ENCODE results near the gene FOXD1.
"Not testable (repeated sequence)": the region's sequence is repeated elsewhere in the genome, so short reads cannot be mapped to it uniquely, and the experiment has no call there.

The FOXD1 gene

DNA sequence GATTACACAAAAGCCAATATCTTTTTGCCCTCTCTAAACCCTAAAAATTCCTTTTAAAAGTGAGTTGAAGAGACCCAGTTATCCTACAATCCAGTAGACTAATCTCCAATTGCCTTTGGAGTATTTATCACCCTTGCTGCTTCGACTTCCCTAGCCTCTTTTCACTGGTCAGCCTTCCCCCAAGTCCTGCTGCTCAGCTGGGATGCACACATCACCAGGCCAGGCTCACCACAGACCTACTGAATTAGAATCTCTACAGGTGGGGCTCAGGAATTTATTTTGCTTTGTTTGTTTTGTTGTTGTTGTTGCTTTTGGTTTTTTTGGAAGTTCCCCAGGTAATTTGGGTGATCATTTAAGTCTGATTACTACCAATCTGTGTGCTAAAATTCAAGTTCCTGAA lies 11.6 kb upstream of the FOXD1 start:
- DNase-seq: no peak

DNA sequence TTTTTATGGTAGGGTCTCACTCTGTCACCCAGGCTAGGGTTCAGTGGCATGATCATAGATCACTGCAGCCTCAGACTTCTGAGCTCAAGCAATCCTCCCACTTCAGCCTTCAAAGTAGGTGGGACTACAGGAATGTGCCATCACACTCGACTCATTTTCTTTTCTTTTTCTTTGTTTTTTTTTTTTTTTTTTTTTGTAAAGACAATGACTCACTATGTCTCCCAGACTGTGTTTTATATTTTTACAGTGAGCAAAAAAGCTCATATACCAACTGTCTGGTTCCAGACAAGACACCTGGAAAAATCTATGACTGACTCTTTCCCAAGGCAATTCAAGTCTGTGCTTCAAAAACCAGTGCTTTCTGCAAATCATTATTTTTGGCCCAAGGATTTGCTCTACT lies 10.8 kb upstream of the FOXD1 start:
- DNase-seq: no peak

GRCh38 chr5:73456462-73456861 lies 7.9 kb upstream of the FOXD1 start:
- not testable (repeated sequence) for DNase-seq

DNA sequence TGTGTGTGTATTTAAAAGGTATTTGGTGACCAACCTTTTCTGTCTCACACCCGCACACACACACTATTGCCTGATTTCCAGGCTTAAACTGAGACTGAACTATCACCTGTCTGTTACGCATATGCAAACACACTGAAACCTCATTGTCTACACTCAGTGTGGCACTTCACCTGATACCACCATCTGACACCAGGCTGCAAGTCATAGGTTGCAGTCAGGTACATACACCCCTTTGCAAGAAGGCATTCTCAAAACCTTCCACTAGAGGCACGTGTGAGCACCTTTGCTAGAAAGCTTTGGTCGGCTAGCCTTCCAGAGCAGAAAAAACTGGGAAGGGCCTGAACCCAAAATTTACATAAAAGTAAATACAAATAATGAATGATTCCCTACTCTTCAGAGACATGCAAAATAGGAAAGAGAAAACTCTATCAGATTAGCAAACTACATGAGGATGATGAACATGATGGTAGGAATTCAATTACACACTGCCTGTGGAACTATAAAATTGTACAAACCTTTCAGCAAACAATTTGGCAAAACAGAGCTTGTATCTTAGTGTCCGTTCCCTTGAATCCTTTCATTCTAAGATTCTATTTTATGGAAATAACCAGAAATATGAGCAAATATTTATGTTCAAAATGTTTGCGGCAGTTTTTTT lies 5.9 kb upstream of the FOXD1 start:
- peak; percentile 68 for DNase-seq

GRCh38 chr5:73452215-73452614 lies 3.6 kb upstream of the FOXD1 start:
- no peak for DNase-seq

DNA sequence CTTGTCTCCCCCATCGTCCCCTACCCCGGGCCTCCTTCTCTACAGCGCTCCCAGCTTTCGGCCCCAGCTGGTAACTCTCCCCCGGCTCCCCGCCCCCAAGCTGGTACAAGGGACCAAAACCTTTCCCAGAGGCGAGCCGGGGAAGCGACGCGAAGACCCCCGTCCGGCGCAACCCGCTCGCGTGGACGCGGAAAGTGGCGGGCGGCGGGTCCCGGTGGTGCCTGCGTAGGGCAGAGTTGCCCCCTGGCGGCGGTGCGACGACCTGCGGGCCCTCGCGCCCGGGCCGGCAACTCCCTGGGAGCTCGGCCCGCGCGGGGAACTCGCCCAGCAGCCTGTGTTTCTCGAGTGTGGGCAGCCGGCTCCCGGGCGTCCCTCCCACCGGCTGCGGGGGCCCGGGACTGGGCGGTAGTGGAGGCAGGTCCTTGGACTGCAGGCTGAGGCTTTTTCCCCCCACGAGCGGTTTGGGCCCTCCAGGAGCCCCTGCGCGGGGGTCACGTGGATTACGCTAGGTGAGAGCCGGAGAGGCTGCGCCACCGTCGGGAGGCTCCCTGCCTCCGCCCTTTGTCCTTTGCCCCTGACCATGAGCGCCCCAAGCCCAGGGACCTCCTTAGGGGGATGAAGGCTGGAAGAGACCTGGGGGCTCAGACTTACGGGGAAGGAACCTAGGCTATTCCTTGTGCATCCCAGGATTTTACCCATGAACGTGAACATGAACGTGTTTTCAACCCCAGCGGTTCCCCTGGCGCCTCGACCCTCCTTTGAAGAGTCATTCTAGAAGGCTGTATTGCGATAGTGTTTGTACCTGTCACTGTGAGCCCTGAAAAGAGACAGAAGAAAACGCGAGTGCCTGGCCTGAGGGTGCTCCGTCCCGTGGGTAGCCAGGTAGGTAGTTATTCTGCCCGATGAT lies 2.9 kb upstream of the FOXD1 start:
- no peak for DNase-seq

DNA sequence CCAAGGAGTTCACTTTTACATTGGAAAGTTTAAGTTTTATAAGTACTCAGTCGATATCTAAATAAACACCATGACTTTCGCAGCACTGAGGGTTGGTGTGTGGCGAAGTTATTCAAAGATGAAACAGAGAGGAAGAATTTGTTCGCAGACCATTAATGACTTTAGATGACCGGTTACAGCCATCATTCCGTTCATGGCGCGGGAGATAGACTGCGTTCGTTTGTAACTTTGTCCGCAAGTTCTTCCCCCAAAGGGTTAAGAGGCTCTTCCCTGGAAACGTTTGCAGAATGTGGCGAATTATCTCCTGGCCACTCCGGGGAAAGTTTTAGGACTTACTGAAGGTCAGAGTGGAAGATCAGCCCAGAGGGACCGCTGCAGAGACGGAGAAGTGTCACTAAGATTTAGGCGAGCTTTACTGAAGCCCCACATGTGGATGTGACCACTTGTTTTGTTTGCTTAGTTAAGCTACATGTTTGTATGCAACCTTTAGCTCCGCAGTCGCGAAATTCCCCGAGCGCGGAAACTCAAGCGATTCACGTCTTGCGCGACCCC lies 2.2 kb upstream of the FOXD1 start:
- DNase-seq: no peak

DNA sequence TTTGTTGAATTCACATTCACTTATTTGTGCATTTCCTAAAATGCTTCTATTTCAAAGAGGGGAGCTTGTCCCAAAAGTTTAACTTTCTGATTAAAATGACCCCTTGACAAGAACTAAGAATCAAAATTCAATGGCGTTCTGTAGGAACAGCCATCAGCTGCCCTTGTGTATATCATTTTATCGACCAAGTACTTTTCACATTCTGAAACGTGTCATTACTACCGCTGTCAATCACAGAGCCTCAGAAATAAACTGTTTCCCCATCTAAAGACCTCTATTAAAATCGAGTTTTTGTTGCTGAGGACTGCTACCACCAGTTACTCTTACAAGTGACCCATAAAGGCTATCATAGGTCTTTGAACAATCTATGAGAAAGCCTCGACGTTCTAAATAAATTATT lies 1.6 kb upstream of the FOXD1 start:
- no peak for DNase-seq

DNA sequence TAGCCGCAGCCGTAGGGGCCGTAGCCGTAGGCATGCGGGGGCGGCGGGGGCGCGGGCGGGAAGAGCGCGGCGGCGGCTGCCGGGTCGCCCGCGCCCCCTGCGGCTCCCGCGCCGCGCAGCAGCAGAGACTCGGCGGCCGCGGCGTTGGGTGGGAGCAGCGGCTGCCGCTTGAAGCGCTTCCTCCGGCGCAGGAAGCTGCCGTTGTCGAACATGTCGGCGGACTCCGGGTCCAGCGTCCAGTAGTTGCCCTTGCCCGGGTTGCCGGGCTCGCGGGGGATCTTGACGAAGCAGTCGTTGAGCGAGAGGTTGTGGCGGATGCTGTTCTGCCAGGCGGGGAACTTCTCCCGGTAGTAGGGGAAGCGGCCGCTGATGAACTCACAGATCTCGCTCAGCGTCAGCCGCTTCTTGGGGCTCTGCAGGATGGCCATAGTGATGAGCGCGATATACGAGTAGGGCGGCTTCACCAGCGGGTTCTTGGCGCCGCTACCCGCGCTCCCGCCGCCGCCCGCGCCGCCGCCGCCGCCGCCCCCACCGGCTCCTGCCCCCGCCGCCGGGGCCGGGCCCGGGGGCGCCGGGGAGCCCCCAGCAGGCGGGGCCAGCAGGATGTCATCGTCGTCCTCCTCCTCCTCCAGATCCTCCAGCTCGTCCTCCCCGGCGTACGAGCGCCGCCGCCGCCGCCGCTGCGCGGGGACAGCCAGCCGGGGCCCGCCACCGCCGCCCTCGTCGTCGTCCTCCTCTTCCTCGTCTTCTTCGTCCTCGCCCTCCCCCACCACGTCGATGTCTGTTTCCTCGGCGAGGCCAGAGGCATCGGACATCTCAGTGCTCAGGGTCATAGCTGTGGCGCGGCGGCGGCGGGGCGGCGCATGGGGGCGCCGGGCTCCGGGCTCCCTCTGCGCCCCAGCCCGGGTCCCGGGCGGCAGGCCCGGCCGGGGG lies 781 bp downstream of the FOXD1 start:
- no peak for DNase-seq

DNA sequence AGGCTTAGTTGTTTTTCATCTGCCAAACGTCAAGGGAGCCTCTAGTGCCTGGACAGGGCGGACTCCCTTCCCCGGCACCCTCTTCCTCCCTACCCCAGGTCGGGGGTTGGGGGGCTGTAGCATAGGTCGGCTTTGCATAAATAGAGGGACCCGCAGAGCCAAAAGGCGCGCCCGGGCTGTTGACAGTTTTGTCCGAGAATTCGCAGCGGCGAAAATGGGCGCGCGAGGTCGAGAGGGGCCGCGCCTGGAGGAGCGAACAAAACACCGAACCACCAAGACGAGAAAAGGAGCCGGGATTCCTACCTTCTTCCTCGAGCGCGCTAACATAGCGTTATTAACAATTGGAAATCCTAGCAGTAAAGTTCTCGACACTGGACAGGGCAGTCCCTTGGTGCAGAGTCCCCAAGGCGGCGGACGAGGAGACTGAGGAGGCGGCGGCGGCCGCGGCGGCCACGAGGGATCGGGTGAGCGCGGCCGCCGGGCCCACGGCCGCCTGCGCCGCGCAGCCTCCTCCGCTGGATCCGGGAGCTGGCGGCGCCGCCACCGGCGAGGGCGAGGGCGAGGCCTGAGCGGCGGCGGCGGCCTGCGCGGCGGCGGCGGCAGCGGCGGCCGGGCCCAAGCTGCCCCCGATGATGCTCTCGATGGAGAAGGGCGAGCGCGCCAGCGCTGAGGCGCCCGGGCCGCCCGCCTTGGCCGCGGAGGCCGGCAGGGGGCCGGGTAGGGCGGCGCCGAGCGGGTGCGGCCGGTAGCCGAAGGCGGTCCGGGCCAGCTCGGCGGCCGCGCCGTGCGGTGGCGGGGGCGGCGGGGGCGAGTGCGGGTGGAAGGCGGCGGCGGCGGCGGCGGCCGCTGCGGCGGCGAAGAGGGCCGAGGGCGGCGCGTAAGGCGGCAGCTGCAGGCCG lies 1.7 kb downstream of the FOXD1 start:
- DNase-seq: no peak

DNA sequence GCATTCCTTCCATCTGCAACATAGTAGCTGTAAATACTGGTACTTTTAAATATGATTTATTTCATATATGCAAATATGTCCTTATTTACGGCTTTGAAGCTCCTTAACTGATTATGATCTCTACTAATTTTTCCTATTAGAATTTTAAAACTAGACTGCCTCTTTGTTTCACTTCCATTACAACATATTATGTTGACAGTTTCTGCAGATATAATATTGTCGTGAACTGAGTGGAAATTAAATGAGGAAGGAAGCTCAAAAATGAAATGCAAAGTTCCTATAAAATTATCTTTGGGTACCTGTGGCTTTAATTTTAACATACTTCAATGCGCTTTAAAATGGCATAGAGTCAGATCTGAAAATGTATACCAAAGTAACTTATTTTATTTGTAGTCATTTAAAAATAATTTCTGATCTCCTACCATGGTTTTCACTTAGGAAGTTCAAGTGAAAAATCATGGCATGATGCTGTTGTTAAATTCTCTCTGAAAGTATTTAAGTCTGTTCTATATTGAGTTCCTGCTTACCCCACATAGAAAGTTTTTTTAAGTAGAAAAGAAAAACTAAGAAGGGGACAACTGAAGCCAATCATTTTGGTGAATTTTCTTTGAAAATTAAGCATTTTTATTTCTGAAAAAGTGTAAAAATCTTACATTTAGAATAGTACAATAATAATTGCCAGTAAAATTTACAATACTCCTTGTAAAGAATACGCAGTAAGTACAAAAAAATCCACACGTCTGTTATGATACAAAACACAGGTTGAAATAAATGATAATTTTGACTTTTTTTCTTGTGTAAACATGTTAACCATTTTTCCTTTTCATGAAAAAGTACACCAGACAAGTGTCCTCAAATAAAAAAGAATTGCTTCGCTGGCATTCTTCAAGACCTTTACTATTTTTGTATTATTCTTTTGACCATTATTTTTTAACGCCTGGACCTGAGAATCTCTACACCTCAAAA lies 2.6 kb downstream of the FOXD1 start:
- no peak for DNase-seq

DNA sequence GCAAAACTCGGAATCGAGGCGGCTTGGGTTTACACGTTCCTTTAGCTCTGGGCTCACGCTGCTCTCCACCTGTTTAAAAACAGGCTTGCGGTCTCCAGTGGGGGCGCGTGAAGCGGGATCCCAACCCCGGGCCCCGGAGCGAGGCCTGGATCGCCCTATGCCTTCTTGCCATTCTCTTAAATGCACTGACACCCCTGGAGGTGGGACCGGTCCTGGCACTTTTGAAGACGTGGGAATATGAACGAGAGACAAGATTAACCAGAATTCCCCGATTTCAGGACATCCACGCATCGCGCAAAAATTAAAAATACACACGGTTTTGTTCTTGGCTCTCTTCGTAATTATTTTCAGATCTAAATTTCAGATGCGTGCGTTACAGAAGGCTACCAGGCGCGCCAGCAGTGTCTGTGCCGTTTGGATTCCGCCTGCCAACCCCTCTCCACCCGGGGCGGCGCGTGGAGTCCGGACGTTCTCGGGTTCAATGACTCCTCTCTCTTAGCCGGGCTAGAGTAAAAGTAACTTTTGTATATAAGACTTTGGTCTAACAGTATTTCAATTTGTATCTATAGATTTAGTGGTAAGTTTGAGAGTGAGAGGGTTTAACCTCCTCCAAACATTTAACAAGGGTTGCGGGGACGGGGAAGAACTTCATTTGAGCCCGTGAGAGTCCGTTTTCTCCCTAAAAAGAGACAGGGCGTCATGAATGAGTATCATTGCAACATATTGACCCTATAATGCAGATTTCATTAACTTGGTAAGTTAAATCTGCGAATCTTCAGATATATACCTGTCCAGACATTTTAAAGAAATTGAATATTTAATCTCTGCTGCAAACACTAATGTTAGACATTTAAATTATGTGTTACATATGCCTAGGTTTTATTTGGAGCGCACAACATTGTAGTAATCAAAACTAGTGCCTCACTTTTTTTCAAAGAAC lies 3.8 kb downstream of the FOXD1 start:
- no peak for DNase-seq

DNA sequence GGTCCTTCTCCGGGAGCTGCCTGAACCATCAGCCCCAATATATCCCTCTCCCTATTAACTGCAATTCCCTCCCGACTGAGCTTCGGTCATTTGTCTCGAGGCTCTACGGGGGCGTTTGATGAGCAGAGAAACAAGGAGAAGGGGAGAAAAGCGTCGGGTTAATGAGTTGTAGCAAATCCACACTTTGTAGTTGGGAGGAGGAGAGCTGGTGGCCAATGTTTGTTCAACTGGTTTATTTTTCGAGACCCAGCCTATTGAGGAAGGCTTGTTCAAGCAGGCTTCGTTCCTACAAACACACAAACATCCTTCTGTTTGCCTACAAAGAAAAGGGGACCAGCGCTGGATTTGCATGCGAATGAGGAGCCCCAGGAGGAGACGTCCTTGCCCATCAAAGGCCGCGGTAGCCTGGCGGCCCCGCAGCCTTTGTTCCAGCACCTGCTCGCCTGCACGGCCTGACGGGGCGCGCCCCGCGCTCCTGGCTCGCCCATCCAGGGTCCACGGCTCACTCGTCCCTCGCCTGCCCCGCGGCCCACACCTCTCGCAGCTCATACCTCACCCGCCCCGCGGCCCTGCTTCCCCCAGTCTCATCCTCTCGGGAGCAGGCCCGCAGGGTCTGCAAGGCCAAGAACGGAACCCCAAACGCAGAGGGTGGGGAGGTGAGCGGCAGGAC lies 4.6 kb downstream of the FOXD1 start:
- no peak for DNase-seq

GRCh38 chr5:73442996-73443627 lies 5.5 kb downstream of the FOXD1 start:
- no peak for DNase-seq

GRCh38 chr5:73442231-73442811 lies 6.3 kb downstream of the FOXD1 start:
- no peak for DNase-seq

DNA sequence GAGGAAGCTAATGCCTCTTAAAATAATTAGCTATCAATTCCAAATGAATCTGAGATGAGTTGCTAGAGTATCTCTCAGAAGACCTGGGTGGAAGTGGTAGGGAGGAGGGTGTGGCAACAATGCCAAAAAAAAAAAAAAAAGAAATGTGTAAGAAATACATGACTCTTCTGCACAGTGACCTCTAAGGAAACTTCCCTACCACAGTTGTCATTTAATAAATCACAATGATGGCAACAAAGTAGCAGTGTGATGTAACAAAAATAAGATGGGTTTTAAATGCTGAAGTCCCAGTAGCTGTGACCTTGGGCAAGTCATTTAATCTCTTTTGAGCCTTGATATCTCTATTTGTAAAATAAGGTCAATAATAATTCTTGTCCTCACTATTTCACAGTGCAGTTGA lies 7.2 kb downstream of the FOXD1 start:
- DNase-seq: no peak

- DNase-seq: no peak
Observed at GRCh38 chr5:73440262-73440661, 8.3 kb downstream of the FOXD1 start.

All from SHP77 treated with DMSO at 0.1 percent for 48 hours (cell line).